Measurements from ENCODE around the gene FHL1. TPM values are rescaled to one million over a fixed set of nuclear protein-coding genes. Genes with fewer than 3 reads are reported as not detected.

FHL1 gene
- total and polyA plus RNA-seq, 7 donors, result 27.0 to 1,465 (median 701) TPM

DNA sequence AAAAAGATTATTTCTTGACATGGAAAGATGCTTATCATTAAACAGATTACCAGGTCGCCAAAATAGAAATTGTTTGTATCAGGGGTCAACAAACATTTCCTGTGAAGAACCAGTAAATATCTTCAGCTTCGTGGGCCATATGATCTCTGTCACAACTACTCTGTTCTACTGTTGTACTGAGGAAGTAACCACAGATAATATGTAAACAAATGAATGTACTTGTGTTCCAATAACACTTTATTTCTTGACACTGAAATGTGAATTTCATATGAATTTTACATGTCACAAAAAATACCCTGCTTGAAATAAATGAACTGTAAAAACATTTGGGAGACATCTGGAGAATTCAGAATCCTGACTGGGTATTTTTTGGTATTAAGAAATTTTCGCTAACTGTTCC, 4.7 kb upstream of the FHL1 start:
- no peaks in the 10 kb centered on the region for H3K27me3 ChIP-seq
- no peak overlapping the region for H3K27ac ChIP-seq
- H3K9me3 ChIP-seq, result no peaks in the 10 kb centered on the region
- H3K36me3 ChIP-seq, result no peaks in the 10 kb centered on the region
- no peaks in the 10 kb centered on the region for H3K4me1 ChIP-seq
- no peak for TF ChIP-seq POLR2A (IDR thresholded peaks at IDR 0.05)
- no peak for TF ChIP-seq POLR2AphosphoS5 (IDR thresholded peaks at IDR 0.05)
- TF ChIP-seq, protein P1, sequence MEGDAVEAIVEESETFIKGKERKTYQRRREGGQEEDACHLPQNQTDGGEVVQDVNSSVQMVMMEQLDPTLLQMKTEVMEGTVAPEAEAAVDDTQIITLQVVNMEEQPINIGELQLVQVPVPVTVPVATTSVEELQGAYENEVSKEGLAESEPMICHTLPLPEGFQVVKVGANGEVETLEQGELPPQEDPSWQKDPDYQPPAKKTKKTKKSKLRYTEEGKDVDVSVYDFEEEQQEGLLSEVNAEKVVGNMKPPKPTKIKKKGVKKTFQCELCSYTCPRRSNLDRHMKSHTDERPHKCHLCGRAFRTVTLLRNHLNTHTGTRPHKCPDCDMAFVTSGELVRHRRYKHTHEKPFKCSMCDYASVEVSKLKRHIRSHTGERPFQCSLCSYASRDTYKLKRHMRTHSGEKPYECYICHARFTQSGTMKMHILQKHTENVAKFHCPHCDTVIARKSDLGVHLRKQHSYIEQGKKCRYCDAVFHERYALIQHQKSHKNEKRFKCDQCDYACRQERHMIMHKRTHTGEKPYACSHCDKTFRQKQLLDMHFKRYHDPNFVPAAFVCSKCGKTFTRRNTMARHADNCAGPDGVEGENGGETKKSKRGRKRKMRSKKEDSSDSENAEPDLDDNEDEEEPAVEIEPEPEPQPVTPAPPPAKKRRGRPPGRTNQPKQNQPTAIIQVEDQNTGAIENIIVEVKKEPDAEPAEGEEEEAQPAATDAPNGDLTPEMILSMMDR (IDR thresholded peaks at IDR 0.05), result no peak
- TF ChIP-seq EP300 (IDR thresholded peaks at IDR 0.05), result no peak
- H3K4me3 ChIP-seq, result no peak overlapping the region
- WGBS, 2 donors, result 64 to 67% methylated on average over 3 of the region's 3 CpGs
- intact Hi-C loops (cut with DNase I), result no loop called here
- no peak for DNase-seq

DNA sequence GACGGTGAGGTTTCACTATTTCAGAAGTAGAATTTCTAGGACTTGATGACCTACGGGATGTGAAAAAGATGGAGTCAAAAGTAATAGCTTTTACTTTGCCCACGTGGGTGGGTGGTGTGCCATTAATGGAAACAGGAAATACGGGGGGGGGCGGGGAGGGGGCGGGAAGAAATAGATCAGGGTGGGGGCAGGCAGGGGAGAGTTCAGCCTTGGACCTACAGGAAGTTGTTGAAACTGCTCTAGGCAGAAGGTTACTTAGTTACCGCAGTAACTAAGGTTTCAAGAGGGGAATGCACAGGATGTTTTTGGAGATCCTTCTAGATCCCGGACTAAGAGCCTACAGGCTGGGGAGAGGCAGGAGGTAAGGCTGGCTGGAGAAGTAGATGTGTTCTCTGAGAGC, 3.6 kb upstream of the FHL1 start:
- Histone ChIP-seq H3K4me3 (no peak overlapping the region), H3K27me3 (no peaks in the 10 kb centered on the region), H3K4me1 (no peaks in the 10 kb centered on the region), H3K36me3 (no peaks in the 10 kb centered on the region), H3K9me3 (no peaks in the 10 kb centered on the region), H3K27ac (no peak overlapping the region)
- intact Hi-C loops (cut with DNase I), result no loop called here
- 26 to 41% methylated on average over 8 of the region's 8 CpGs for WGBS, 2 donors
- TF ChIP-seq EP300 (IDR thresholded peaks at IDR 0.05) (no peak), POLR2A (IDR thresholded peaks at IDR 0.05) (no peak), POLR2AphosphoS5 (IDR thresholded peaks at IDR 0.05) (no peak)
- TF ChIP-seq, protein P1 (IDR thresholded peaks at IDR 0.05), result no peak
- DNase-seq, result no peak

DNA sequence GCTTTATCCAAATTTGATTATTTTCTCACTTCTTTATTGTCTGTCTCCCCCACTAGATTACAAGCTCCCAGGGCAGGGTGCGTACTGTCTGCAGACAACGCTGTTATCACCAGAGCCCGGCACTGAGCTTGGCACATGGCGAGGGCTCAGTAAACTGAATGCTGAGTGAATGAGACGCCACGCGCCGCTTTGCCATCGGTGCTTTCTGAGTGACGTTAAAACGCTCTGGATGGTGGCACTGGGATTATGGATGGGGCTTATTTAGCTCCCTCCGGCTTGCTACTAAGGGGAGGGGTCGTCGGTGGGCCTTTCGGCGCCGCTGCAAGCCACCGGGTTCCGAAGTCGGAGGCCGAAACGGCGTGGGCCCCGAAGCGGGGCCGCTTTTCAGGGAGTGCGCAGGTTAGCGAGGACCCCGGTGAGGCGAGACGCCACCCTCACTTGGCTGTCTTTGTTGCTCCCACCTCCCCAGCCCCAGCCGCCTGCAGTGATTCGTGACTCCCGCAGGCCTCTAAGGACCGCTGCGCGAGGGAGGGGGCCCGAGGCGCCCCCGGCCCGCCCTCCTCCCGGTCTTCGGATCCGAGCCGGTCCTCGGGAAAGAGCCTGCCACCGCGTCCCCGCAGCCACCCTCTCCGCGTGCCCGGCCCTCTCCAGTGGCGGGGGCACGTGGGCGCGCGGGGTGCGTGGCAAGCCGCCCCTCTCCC, 569 bp upstream of the FHL1 start:
- H3K9me3 ChIP-seq, result no peaks in the 10 kb centered on the region
- WGBS, 2 donors, result 1% methylated on average over 59 of the region's 59 CpGs

DNA sequence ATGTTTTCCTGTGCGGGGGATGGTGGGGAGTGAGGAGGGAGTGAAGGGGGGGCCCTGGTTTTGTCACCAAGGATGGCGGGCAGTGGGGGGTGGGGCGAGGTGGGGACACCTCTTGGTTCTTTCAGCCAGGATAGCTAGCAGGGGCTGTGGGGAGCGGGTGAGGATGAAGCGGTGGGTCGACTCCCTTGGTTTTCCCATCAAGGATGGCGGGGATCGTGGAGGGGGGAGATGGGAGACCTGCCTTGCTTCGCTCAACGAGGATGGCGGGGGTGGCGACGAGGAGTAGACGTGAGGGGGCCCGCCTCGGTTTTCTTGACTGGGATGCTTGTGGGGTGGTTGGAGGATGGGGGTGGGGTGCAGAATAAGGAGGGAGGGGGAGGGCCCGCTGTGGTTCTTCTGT, 643 bp downstream of the FHL1 start:
- H3K27me3 ChIP-seq, result no peaks in the 10 kb centered on the region
- H3K27ac ChIP-seq, result peak overlapping the region; percentile 94 to 99 (median 97)
- TF ChIP-seq, protein P1 (IDR thresholded peaks at IDR 0.05), result no peak
- no peak for TF ChIP-seq EP300 (IDR thresholded peaks at IDR 0.05)
- no peak for TF ChIP-seq POLR2A (IDR thresholded peaks at IDR 0.05)
- TF ChIP-seq POLR2AphosphoS5 (IDR thresholded peaks at IDR 0.05), result no peak
- H3K9me3 ChIP-seq, result no peaks in the 10 kb centered on the region
- peak; percentile 74 for DNase-seq
- 9 to 59% methylated on average over 17 of the region's 17 CpGs for WGBS, 2 donors
- no peaks in the 10 kb centered on the region for H3K36me3 ChIP-seq
- peak overlapping the region; percentile 71 to 88 (median 80) for H3K4me3 ChIP-seq
- H3K4me1 ChIP-seq, result peaks cover 0 to 12% (median 0%) of the 10 kb centered on the region in 4 donors
- intact Hi-C loops (cut with DNase I), result loop anchor here (5.0 kb wide), 3 partner anchors 91 to 116 kb away; partner anchors contain the start of gene MAP7D3

More for the DNA sequence above, 569 bp upstream of the FHL1 start:
- Histone ChIP-seq H3K4me1 (peaks cover 0 to 1% (median 0%) of the 10 kb centered on the region in 4 donors), H3K27ac (peak overlapping the region; percentile 94 to 99 (median 97)), H3K27me3 (no peaks in the 10 kb centered on the region), H3K36me3 (no peaks in the 10 kb centered on the region), H3K4me3 (peak overlapping the region; percentile 64 to 88 (median 80))
- TF ChIP-seq POLR2A (IDR thresholded peaks at IDR 0.05) (no peak), POLR2AphosphoS5 (IDR thresholded peaks at IDR 0.05) (peak in 1 of 4 donors; percentile 72)
- TF ChIP-seq, protein P1 (IDR thresholded peaks at IDR 0.05), result no peak
- DNase-seq, result no peak
- intact Hi-C loops (cut with DNase I), result loop anchor here (5.0 kb wide), 3 partner anchors 89 to 114 kb away; partner anchors contain the start of gene MAP7D3

Measured in sigmoid colon (tissue), 7 donors.